Measurements from ENCODE around the gene DUSP10. TPM values are rescaled to one million over a fixed set of nuclear protein-coding genes. Genes with fewer than 3 reads are reported as not detected.

The DUSP10 gene
- total RNA-seq, 6 experiments from 2014 or later: 7.7 to 22.3 (median 16.3) TPM

DNA sequence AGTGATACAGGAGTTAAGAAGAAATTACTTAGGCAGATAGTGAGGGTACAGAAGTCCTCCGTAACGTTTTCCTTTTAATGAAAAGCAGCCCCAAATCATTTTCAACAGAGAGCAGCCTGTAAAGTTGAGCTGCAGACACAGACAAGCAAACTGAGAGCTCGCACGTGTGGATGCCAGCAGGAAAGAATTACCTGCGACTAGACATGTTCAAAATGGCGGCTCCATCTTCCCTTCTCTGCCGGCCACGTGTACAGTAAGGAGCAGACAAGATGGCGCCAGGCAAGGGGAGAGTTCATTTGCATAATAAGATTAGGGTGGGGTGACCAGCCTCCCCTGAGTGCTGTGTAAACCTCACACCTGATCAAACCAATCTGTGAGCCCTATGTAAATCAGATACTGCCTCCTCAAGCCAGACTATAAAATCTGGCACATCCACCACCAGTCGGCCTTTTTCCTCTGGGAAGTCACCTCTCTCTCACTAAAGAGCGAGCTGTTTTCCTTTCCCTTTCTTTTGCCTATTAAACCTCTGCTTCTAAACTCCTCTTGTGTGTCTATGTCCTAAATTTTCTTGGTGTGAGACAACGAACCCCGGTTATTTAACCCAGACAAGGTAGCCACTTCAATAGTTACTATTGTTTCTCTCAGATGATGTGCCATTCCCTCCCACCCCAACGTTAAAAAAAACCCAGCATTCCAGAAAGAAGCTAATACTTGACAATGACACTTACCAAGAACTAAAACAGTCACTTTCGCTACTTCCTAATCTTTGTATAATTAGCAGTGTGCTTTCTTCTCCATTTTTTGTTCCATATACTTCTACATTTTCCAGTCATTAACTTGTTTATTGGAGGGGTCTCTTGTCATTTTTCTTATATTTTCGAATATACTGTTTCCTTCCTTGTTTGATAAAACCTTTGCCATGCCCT, 27.4 kb downstream of the DUSP10 start:
- no peaks in the 10 kb centered on the region for H3K9me3 ChIP-seq
- H3K27me3 ChIP-seq: no peaks in the 10 kb centered on the region
- H3K27ac ChIP-seq: peak overlapping the region; percentile 83 to 97 (median 92)
- ATAC-seq (no peak), DNase-seq (no peak)
- peaks cover 0 to 86% (median 36%) of the 10 kb centered on the region in 4 donors for H3K4me1 ChIP-seq
- intact Hi-C loops (cut with DNase I): no loop called here
- no peaks in the 10 kb centered on the region for H3K36me3 ChIP-seq
- peak overlapping the region in 1 of 3 donors; percentile 1 for H3K4me3 ChIP-seq
- no peak for TF ChIP-seq POLR2A (IDR thresholded peaks at IDR 0.05)
- TF ChIP-seq, protein P1, sequence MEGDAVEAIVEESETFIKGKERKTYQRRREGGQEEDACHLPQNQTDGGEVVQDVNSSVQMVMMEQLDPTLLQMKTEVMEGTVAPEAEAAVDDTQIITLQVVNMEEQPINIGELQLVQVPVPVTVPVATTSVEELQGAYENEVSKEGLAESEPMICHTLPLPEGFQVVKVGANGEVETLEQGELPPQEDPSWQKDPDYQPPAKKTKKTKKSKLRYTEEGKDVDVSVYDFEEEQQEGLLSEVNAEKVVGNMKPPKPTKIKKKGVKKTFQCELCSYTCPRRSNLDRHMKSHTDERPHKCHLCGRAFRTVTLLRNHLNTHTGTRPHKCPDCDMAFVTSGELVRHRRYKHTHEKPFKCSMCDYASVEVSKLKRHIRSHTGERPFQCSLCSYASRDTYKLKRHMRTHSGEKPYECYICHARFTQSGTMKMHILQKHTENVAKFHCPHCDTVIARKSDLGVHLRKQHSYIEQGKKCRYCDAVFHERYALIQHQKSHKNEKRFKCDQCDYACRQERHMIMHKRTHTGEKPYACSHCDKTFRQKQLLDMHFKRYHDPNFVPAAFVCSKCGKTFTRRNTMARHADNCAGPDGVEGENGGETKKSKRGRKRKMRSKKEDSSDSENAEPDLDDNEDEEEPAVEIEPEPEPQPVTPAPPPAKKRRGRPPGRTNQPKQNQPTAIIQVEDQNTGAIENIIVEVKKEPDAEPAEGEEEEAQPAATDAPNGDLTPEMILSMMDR (IDR thresholded peaks at IDR 0.05): no peak
- 71% methylated on average over 16 of the region's 16 CpGs for WGBS (ENCODE audit: insufficient coverage, low coverage, low lambda C conversion rate, missing lambda C conversion rate)

DNA sequence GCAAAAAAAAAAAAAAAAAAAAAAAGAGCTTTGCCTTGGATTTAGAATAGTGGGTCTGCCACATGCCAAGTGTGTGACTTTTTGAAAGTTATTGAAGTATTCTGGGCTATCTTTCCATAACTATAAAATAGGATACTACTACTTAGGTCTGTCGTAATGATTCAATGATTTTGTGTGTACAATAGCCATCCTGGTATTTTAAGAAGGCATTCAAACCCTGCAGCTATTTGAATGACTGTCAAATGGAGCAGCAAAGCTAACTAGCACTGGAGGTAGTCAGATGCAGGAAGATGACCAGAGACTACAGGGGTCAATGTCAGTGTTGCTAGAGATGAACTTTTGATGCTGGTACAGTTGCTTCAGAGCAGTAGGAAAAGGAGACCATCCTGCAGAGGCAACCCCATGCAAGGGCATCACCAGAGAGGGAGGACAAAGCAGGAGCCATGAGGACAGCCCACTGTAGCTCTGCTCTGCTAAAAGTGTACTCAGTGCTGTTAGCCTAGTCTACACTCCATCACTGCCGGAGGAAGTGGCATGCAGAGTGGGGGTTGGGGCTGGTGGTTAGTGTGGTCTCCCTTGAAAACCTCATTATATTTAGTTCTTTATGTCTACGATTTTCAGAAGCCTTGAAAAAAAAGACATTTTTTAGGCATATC, 29.0 kb downstream of the DUSP10 start:
- H3K36me3 ChIP-seq: no peaks in the 10 kb centered on the region
- H3K9me3 ChIP-seq: no peaks in the 10 kb centered on the region
- no peak for DNase-seq
- TF ChIP-seq POLR2A (IDR thresholded peaks at IDR 0.05): no peak
- TF ChIP-seq, protein P1 (IDR thresholded peaks at IDR 0.05): no peak
- no peak for ATAC-seq
- H3K27ac ChIP-seq: peak overlapping the region in 2 of 3 donors; percentile 94 to 97
- 68% methylated on average over 3 of the region's 3 CpGs for WGBS (ENCODE audit: insufficient coverage, low coverage, low lambda C conversion rate, missing lambda C conversion rate)
- H3K27me3 ChIP-seq: no peaks in the 10 kb centered on the region
- peaks cover 0 to 83% (median 33%) of the 10 kb centered on the region in 4 donors for H3K4me1 ChIP-seq
- no peak overlapping the region for H3K4me3 ChIP-seq
- intact Hi-C loops (cut with DNase I): no loop called here

DNA sequence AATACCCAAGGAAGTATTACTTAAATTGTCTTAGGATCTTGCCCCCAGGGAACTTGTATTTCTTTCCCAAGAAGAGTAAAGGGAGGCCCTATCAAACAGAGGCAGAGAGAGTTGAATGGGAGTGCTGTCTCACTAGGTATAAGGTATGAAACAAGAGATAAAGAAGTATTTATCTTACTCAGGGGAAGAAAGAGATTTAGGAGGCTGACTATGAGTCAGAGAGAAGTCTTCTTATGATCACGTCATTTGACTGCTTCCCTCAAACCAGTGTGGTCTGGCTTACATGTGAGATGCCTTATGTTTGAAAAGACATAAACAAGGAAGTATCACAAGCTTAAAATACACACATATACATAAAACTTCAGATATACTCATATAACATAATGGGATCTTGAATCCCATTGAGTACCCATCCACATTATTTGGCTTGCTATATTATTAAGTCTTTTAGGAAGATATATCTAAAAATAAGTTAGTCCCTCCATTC, 29.6 kb downstream of the DUSP10 start:
- 47% methylated on average over 1 of the region's 1 CpG for WGBS (ENCODE audit: insufficient coverage, low coverage, low lambda C conversion rate, missing lambda C conversion rate)
- peak overlapping the region; percentile 49 to 97 (median 94) for H3K27ac ChIP-seq

DNA sequence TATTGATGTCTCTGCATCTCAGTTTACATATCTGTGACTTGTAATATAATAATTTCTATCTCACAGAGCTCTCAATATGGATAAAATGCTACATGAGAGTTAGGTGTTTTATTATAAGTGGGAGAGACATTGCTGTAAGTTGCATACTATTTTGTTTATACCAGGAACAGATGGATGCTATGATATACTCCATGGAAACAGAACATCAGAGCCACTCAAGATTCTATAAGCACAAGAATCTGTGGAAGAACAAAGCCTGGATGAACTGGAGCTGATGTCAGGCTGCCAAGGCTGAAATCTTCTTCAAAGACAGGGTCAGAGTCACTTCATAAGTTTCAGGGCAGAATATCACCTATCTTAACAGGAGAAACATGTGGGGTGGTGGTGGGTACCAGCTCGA, 30.2 kb downstream of the DUSP10 start:
- no peak overlapping the region for H3K4me3 ChIP-seq
- DNase-seq (no peak), ATAC-seq (no peak)
- peak overlapping the region; percentile 49 to 97 (median 94) for H3K27ac ChIP-seq
- H3K4me1 ChIP-seq: peaks cover 0 to 77% (median 28%) of the 10 kb centered on the region in 4 donors
- TF ChIP-seq, protein P1 (IDR thresholded peaks at IDR 0.05): no peak
- no peak for TF ChIP-seq POLR2A (IDR thresholded peaks at IDR 0.05)
- H3K9me3 ChIP-seq: no peaks in the 10 kb centered on the region
- intact Hi-C loops (cut with DNase I): no loop called here
- 86% methylated on average over 1 of the region's 1 CpG for WGBS (ENCODE audit: insufficient coverage, low coverage, low lambda C conversion rate, missing lambda C conversion rate)
- no peaks in the 10 kb centered on the region for H3K36me3 ChIP-seq
- no peaks in the 10 kb centered on the region for H3K27me3 ChIP-seq

More for the DNA sequence above, 29.6 kb downstream of the DUSP10 start:
- Histone ChIP-seq H3K27me3 (no peaks in the 10 kb centered on the region), H3K36me3 (no peaks in the 10 kb centered on the region), H3K4me1 (peaks cover 0 to 82% (median 31%) of the 10 kb centered on the region in 4 donors), H3K9me3 (no peaks in the 10 kb centered on the region), H3K4me3 (no peak overlapping the region)
- intact Hi-C loops (cut with DNase I): no loop called here
- DNase-seq (no peak), ATAC-seq (peak in 1 of 4 donors; percentile 2)
- TF ChIP-seq, protein P1 (IDR thresholded peaks at IDR 0.05): no peak
